CD8-positive, alpha-beta memory T cell (primary cell): ENCODE measurements around the gene PLA2G2F. TPM values are rescaled to one million over a fixed set of nuclear protein-coding genes. Genes with fewer than 3 reads are reported as not detected.
A peak's percentile ranks its signal among the peaks of the same experiment; 100 is the strongest.

ENCODE experiments used
- CTCF ChIA-PET: fragments of 350-600 bp; sonication (Branson Sonifier 250); formaldehyde crosslinking; loops from one replicate; lab custom pipeline; 2021; ENCODE audit warnings: antibody characterized with exemption; lab: Charles Lee
- POLR2A ChIA-PET: fragments of 350-600 bp; sonication (Branson Sonifier 250); formaldehyde crosslinking; loops from one replicate; lab custom pipeline; 2021; ENCODE audit warnings: antibody characterized with exemption; lab: Charles Lee
- DNase-seq, 5 donors: peaks; one replicate each; pipeline versions ENCODE4 v3.0.0 to v3.0.0-alpha.2; 2020 to 2022; ENCODE audit warnings: mixed read lengths in 1 of 5
- H3K27ac ChIP-seq: one replicate; pipeline ENCODE4 v1.7.0; 2013; ENCODE audit warnings: low read depth, mild to moderate bottlenecking, low read length, moderate library complexity
- H3K27me3 ChIP-seq: 2 replicates; pipeline ENCODE4 v1.7.0; 2013; ENCODE audit warnings: low read length, mild to moderate bottlenecking; ENCODE audit not compliant: insufficient read depth, poor library complexity, severe bottlenecking
- H3K36me3 ChIP-seq: 2 replicates; pipeline ENCODE4 v1.7.0; 2013; ENCODE audit warnings: mild to moderate bottlenecking, low read length, moderate library complexity; ENCODE audit not compliant: insufficient read depth
- H3K4me1 ChIP-seq: 2 replicates; pipeline ENCODE4 v1.7.0; 2013; ENCODE audit warnings: mild to moderate bottlenecking, low read length, moderate library complexity; ENCODE audit not compliant: insufficient read depth
- H3K4me3 ChIP-seq: 2 replicates; pipeline ENCODE4 v1.7.0; 2013; ENCODE audit warnings: mild to moderate bottlenecking, low read length
- H3K9me3 ChIP-seq: 2 replicates; pipeline ENCODE4 v1.7.0; 2013; ENCODE audit warnings: mild to moderate bottlenecking, low read length
- H3K27ac Mint-ChIP-seq, 8 donors: one replicate each; pipeline ENCODE4 v1.8.0; 2020 to 2021; ENCODE audit warnings: mixed read lengths in 8 of 8, mild to moderate bottlenecking in 6 of 8, inconsistent platforms in 3 of 8, moderate library complexity in 3 of 8
- H3K27me3 Mint-ChIP-seq, 2 donors: one replicate each; pipeline ENCODE4 v1.8.0; 2020 to 2021; ENCODE audit warnings: mixed read lengths in 2 of 2, mild to moderate bottlenecking in 1 of 2, moderate library complexity in 1 of 2
- H3K36me3 Mint-ChIP-seq, 3 donors: one replicate each; pipeline ENCODE4 v1.8.0; 2020 to 2021; ENCODE audit warnings: mixed read lengths in 3 of 3, inconsistent platforms in 1 of 3, mild to moderate bottlenecking in 1 of 3
- H3K4me1 Mint-ChIP-seq, 3 donors: one replicate each; pipeline ENCODE4 v1.8.0; 2020 to 2021; ENCODE audit warnings: mixed read lengths in 3 of 3, inconsistent platforms in 1 of 3, mild to moderate bottlenecking in 1 of 3
- H3K4me3 Mint-ChIP-seq, 7 donors: one replicate each; pipeline ENCODE4 v1.8.0; 2020 to 2021; ENCODE audit warnings: mixed read lengths in 7 of 7, mild to moderate bottlenecking in 6 of 7, moderate library complexity in 4 of 7, inconsistent platforms in 2 of 7
- H3K9me3 Mint-ChIP-seq, 5 donors: one replicate each; pipeline ENCODE4 v1.8.0; 2020 to 2022; ENCODE audit warnings: mixed read lengths in 5 of 5, mild to moderate bottlenecking in 3 of 5, moderate library complexity in 2 of 5, inconsistent platforms in 1 of 5
- polyA plus RNA-seq: library from polyadenylated mRNA; unstranded; fragments of 300-500 nt; fragmentation: Illumina TruSeq; gene quantifications from one replicate; pipeline ENCODE4 v1.2.3, GENCODE V29; 2021
- total RNA-seq, 2 experiments: library from RNA; stranded (reverse); gene quantifications; one replicate each; pipeline ENCODE4 v1.2.3, GENCODE V29; 2021

PLA2G2F gene
- total and polyA plus RNA-seq, 3 experiments from 2014 or later, result not detected

DNA sequence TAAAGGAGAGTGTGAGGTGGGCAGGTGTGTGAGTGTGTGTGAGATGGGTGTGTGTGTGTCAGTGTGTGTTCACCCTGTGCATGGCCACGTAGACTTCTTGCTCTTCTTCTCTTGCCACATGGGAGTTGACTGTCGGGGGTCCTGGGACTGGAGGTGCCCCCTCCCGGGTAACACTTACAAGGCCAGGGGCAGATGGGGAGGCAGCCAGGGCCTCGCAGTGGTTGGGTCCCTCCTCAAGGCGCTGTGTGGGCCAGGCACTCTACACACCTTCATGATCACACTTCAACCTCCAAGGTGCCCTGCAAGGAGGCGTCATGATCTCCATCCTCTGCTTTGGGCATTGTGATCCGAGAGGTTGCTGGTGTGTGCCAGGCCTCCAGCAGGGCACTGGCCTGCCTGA is 2.3 kb downstream of the PLA2G2F start:
- Mint-ChIP-seq H3K9me3 (no peaks in the 10 kb centered on the region), H3K4me3 (no peak overlapping the region), H3K27me3 (peaks cover 4 to 23% of the 10 kb centered on the region in 2 donors), H3K4me1 (no peaks in the 10 kb centered on the region), H3K27ac (no peak overlapping the region), H3K36me3 (no peaks in the 10 kb centered on the region)
- Histone ChIP-seq H3K27me3 (no peaks in the 10 kb centered on the region), H3K4me1 (no peaks in the 10 kb centered on the region), H3K36me3 (no peaks in the 10 kb centered on the region), H3K27ac (no peak overlapping the region), H3K4me3 (no peak overlapping the region), H3K9me3 (no peaks in the 10 kb centered on the region)
- CTCF ChIA-PET, result no interaction called here
- DNase-seq, result peak in 1 of 5 donors; percentile 33
- POLR2A ChIA-PET, result no interaction called here

DNA sequence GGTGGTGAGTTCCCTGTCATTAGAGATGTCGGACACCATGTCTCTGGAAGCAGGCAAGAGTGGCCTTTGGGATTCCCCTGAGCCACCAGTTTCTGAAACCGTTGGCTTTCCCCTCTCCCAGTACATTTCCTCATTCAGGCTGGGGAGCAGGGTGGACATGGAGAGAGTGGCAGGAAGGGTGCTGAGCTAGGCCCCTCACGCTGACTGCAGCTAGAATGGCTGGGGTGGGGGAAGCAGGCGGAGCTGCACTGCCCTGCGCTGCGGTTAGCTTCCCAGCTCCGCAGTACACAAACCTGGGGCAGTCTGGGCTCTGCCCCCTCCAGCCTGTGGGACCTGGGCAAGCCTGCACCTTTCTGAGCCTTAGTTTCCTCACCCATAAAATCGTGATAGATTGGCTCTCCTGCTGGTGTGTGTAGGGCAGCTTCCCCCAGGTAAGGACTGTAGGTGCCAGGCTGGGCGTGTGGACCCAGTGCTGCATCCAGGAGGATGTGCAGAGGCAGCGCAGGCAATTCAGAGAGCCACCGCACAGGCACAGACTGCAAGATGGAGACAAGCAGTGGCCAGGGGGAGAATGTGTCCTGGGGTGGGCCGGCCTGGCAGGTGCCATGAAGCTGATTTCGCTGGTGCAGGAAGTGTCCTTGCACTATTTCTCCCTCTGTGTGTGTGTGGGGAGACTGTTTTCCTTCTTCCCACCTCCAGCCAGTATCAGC is 3.0 kb downstream of the PLA2G2F start:
- Mint-ChIP-seq H3K36me3 (no peaks in the 10 kb centered on the region), H3K4me1 (no peaks in the 10 kb centered on the region), H3K27ac (peak overlapping the region in 1 of 8 donors; percentile 94), H3K9me3 (no peaks in the 10 kb centered on the region), H3K27me3 (peaks cover 7 to 23% of the 10 kb centered on the region in 2 donors), H3K4me3 (no peak overlapping the region)
- H3K27ac ChIP-seq, result no peak overlapping the region
- ChIA-PET CTCF (no interaction called here), POLR2A (no interaction called here)
- no peaks in the 10 kb centered on the region for H3K36me3 ChIP-seq
- no peaks in the 10 kb centered on the region for H3K9me3 ChIP-seq
- no peaks in the 10 kb centered on the region for H3K27me3 ChIP-seq
- no peak overlapping the region for H3K4me3 ChIP-seq
- no peak for DNase-seq
- no peaks in the 10 kb centered on the region for H3K4me1 ChIP-seq

DNA sequence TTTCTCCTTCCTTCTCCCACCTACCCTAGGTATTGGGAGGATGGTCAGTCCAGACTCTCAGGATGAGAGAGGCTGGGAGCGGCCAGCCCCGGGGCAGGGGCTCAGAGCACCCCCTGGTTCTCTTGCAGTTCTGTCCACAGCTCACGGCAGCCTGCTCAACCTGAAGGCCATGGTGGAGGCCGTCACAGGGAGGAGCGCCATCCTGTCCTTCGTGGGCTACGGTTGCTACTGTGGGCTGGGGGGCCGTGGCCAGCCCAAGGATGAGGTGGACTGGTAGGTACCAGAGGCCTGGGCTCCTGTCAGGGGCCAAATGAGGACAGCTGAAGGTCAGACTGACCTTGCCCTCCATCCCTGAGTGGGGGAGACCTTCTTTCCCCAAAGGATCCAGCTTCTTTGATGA is 4.2 kb downstream of the PLA2G2F start:
- H3K9me3 Mint-ChIP-seq, result no peaks in the 10 kb centered on the region
- no peak for DNase-seq
- no peak overlapping the region for H3K4me3 Mint-ChIP-seq
- no peaks in the 10 kb centered on the region for H3K4me1 Mint-ChIP-seq
- ChIA-PET CTCF (interaction anchor here (2.0 kb wide), 1 partner anchor 9 kb away, joined by 10 read pairs; no protein-coding TSS in a partner anchor), POLR2A (no interaction called here)
- H3K27ac Mint-ChIP-seq, result no peak overlapping the region
- Histone ChIP-seq H3K27ac (no peak overlapping the region), H3K36me3 (no peaks in the 10 kb centered on the region), H3K27me3 (no peaks in the 10 kb centered on the region), H3K9me3 (no peaks in the 10 kb centered on the region), H3K4me1 (no peaks in the 10 kb centered on the region), H3K4me3 (no peak overlapping the region)
- peaks cover 7 to 18% of the 10 kb centered on the region in 2 donors for H3K27me3 Mint-ChIP-seq
- no peaks in the 10 kb centered on the region for H3K36me3 Mint-ChIP-seq

DNA sequence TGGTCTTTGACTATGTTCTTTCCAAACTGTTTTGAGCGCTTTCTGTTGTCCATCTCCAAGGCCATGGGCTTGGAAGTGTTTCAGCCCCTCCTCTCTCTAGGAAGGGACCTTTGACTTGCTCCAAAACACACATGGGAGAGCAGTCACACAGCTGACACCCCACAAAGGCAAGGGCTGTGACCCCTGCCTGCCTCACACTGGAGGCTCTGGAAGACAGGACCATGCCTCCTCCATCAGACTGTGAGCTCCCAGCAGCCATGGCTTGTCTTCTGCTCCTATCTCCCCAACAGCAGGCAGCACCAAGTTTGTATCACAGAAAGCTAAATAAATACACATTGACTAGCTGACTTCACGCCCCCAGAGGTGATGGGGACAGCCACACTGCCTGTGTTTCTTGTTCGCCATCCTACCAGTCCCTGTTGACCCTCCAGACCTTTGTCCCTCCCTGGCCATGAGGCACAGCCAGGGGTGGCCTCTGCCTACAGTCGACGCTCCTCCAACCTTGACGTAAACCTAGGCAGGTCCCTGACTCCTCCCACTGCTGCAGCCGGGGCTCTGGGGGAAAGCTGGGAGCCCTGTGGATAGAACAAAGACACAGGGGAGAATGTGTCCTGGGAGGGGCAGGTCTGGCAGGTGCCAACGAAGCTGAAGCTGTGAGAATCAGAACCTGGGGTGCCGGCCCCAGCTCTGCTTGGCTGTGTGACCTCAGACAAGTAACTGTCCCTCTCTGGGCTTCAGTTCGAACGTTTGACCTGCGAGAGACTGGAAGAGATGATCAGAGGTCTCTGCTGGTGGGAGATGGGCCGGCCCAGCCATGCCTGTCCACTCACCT is 4.8 kb downstream of the PLA2G2F start:
- ChIA-PET POLR2A (no interaction called here), CTCF (interaction anchor here (2.0 kb wide), 1 partner anchor 9 kb away, joined by 10 read pairs; no protein-coding TSS in a partner anchor)
- H3K36me3 Mint-ChIP-seq, result no peaks in the 10 kb centered on the region

DNA sequence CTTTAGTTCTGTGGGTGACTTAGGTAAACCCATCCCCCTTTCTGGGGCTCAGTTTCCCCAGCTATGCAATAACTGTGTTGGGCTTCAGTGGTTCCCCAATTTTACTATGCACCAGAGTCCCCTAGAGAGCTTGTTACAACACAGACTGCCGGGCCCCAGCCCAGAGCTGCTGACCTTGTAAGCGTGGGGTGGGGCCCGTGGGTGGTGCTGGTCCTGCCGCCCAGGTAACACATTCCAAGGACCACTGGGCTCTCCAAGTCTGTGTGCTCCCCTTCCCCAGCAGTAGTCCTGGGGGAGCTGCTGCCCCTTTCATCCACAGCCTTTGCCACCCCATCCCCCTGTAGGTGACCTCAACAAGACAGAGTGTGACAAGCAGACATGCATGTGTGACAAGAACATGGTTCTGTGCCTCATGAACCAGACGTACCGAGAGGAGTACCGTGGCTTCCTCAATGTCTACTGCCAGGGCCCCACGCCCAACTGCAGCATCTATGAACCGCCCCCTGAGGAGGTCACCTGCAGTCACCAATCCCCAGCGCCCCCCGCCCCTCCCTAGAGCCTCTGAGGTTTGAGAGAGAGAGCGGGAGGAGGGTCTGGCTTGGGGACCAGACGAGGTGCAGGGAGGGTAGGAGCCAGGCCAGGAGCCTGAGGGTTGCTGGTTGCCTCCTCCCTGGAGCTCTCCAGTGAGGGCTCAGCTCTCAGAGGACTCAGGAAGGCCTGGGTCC is 8.9 kb downstream of the PLA2G2F start:
- DNase-seq, result peak in 1 of 5 donors; percentile 33
- no peak overlapping the region for H3K4me3 ChIP-seq
- no peak overlapping the region for H3K27ac ChIP-seq
- Mint-ChIP-seq H3K27ac (no peak overlapping the region), H3K4me1 (peaks cover 0 to 8% (median 2%) of the 10 kb centered on the region in 3 donors), H3K27me3 (peaks cover 3 to 4% of the 10 kb centered on the region in 2 donors), H3K9me3 (no peaks in the 10 kb centered on the region), H3K4me3 (no peak overlapping the region), H3K36me3 (no peaks in the 10 kb centered on the region)
- H3K27me3 ChIP-seq, result no peaks in the 10 kb centered on the region
- CTCF ChIA-PET, result interaction anchor here (0.6 to 1.0 kb wide), 2 partner anchors 229 to 1284 kb away, joined by 3 to 4 read pairs; no protein-coding TSS in a partner anchor
- no peaks in the 10 kb centered on the region for H3K36me3 ChIP-seq
- H3K9me3 ChIP-seq, result no peaks in the 10 kb centered on the region
- POLR2A ChIA-PET, result no interaction called here
- no peaks in the 10 kb centered on the region for H3K4me1 ChIP-seq

More for the DNA sequence above, 4.8 kb downstream of the PLA2G2F start:
- peaks cover 4 to 14% of the 10 kb centered on the region in 2 donors for H3K27me3 Mint-ChIP-seq
- Histone ChIP-seq H3K9me3 (no peaks in the 10 kb centered on the region), H3K27ac (no peak overlapping the region), H3K4me3 (no peak overlapping the region), H3K36me3 (no peaks in the 10 kb centered on the region), H3K4me1 (no peaks in the 10 kb centered on the region), H3K27me3 (no peaks in the 10 kb centered on the region)
- peak overlapping the region in 1 of 8 donors; percentile 66 for H3K27ac Mint-ChIP-seq
- DNase-seq, result no peak
- H3K4me3 Mint-ChIP-seq, result no peak overlapping the region
- H3K9me3 Mint-ChIP-seq, result no peaks in the 10 kb centered on the region
- H3K4me1 Mint-ChIP-seq, result no peaks in the 10 kb centered on the region

DNA sequence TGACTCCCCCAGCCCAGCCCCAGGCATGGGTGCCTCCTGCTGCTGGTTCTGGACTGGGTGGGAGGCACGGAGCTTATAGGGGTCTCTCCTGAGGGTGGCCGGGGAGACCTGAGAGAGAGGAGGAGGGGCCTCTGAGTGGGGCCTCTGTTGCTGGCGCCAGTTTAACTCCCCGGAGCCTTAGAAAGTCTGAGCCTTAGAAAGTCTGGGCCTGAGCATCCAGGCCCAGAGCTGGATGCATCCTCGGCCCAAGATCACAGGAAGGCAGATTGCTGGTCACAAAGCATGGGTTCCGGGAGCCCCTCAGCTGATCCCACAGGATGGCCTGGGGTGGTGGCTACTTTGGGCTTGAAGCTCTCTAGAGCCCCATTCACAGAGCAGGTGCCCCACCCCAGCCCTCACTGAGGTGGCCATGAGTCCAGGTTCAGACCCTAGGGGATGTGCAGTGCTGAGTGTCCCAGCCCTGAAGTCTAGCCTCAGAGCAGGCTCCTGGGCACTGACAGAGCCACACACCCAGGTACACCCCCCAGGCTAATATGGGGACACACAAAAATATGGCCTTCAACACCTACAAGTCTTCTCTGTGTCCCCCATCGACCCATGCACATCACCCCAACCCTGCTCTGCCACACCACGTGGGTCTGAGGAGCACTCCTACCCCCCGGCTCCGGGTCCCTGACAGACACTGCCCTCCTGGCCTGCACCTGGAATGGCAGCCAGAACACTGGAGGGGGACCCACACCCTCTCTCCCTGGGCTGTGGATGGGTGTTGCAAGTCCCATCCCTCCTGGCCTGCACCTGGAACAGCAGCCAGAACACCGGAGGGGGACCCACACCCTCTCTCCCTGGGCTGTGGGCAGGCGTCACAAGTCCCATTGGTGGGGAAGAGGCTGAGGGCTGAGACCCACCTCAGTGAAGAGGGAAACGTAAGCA is 9.7 kb downstream of the PLA2G2F start:
- H3K27me3 Mint-ChIP-seq, result peaks cover 3 to 4% of the 10 kb centered on the region in 2 donors
- DNase-seq, result peak in 1 of 5 donors; percentile 21
- H3K36me3 Mint-ChIP-seq, result no peaks in the 10 kb centered on the region
- ChIA-PET POLR2A (no interaction called here), CTCF (interaction anchor here (1.0 kb wide), 1 partner anchor 230 kb away, joined by 3 read pairs; no protein-coding TSS in a partner anchor)
- Histone ChIP-seq H3K4me1 (no peaks in the 10 kb centered on the region), H3K36me3 (no peaks in the 10 kb centered on the region), H3K27me3 (no peaks in the 10 kb centered on the region), H3K27ac (no peak overlapping the region), H3K9me3 (no peaks in the 10 kb centered on the region), H3K4me3 (no peak overlapping the region)
- no peaks in the 10 kb centered on the region for H3K9me3 Mint-ChIP-seq
- no peak overlapping the region for H3K4me3 Mint-ChIP-seq
- peaks cover 0 to 8% (median 2%) of the 10 kb centered on the region in 3 donors for H3K4me1 Mint-ChIP-seq
- no peak overlapping the region for H3K27ac Mint-ChIP-seq

DNA sequence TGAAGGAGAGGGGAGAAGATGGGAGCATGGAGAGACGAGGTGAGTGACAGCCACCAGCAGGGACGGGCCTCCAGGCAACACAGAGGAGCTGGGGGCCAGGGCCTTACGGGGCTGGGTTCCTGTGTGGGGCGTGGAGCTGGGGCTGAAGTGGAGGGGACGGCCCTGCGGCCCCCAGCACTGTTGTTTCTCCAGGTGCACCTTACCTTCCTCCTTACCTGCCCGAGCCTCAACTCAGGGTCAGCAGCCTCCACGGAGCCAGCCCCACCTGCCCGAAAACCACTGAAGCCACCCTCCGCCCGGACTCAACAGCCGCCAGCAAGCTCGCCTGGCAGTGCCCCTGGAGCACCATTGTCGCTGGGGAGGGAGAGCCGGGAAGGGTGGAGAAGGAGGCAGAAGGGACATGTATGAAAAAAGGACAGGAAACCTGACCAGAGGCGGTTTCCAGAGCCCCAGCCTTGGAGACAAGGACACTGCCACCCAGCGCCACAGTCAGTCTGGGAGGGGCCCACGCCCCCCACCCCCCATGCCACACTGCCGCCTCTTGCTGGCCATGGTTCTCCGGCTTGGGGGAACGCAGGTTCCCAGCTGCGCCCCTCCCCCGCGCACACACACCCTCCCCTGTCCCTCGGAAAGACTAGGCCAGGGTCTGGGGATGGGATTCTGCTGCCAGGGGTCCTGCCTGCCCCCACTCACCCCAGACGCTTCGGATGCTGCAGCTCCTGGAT is 10.6 kb downstream of the PLA2G2F start:
- peak in 1 of 5 donors; percentile 40 for DNase-seq
- POLR2A ChIA-PET, result no interaction called here
- Mint-ChIP-seq H3K4me3 (no peak overlapping the region), H3K27me3 (peaks cover 0 to 2% of the 10 kb centered on the region in 2 donors), H3K4me1 (peaks cover 7 to 17% (median 7%) of the 10 kb centered on the region in 3 donors), H3K9me3 (no peaks in the 10 kb centered on the region), H3K27ac (no peak overlapping the region), H3K36me3 (no peaks in the 10 kb centered on the region)
- Histone ChIP-seq H3K9me3 (no peaks in the 10 kb centered on the region), H3K4me3 (no peak overlapping the region), H3K4me1 (no peaks in the 10 kb centered on the region), H3K36me3 (no peaks in the 10 kb centered on the region), H3K27me3 (no peaks in the 10 kb centered on the region), H3K27ac (no peak overlapping the region)
- CTCF ChIA-PET, result interaction anchor here (0.6 kb wide), 1 partner anchor 231 kb away, joined by 3 read pairs; no protein-coding TSS in a partner anchor
